GM23338 (cell line): ENCODE results near the gene TEPSIN. TPM values are rescaled to one million over a fixed set of nuclear protein-coding genes. Genes with fewer than 3 reads are reported as not detected.

Experiments
- ATAC-seq: fragments of 200-7000 bp; cut with Tn5 transposase; 3 replicates; pipeline ENCODE4 v1.9.1; 2020
- DNase-seq: peaks from one replicate; pipeline ENCODE4 v3.0.0-alpha.2; 2015; ENCODE audit warnings: low spot score
- H2AFZ ChIP-seq: fragments of 200-600 bp; sonication (generic); 2 replicates; pipeline ENCODE4 v1.8.0; 2016; ENCODE audit warnings: antibody characterized with exemption, mild to moderate bottlenecking, moderate library complexity
- H3F3A ChIP-seq: fragments of 200-600 bp; sonication (generic); replicated peaks from 2 replicates; pipeline ENCODE4 v1.8.0; 2017; ENCODE audit warnings: antibody characterized with exemption, mixed run types, low read depth
- H3K27ac ChIP-seq: fragments of 200-600 bp; sonication (generic); 2 replicates; pipeline ENCODE4 v1.6.1; 2016; ENCODE audit warnings: low read depth
- H3K27me3 ChIP-seq: fragments of 200-600 bp; sonication (generic); 2 replicates; pipeline ENCODE4 v1.8.0; 2016; ENCODE audit warnings: mild to moderate bottlenecking, mixed run types, moderate library complexity; ENCODE audit not compliant: insufficient read depth
- H3K36me3 ChIP-seq: fragments of 200-600 bp; sonication (generic); 2 replicates; pipeline ENCODE4 v1.8.0; 2016; ENCODE audit warnings: mild to moderate bottlenecking; ENCODE audit not compliant: insufficient read depth
- H3K4me1 ChIP-seq: fragments of 200-600 bp; sonication (generic); 2 replicates; pipeline ENCODE4 v1.8.0; 2016; ENCODE audit warnings: mild to moderate bottlenecking, moderate library complexity; ENCODE audit not compliant: insufficient read depth
- H3K4me2 ChIP-seq: fragments of 200-600 bp; sonication (generic); 2 replicates; pipeline ENCODE4 v1.7.1; 2017; ENCODE audit warnings: mixed run types
- H3K4me3 ChIP-seq: fragments of 200-600 bp; sonication (generic); 2 replicates; pipeline ENCODE4 v1.6.1; 2016; ENCODE audit warnings: mixed run types
- H3K79me2 ChIP-seq: fragments of 200-600 bp; sonication (generic); replicated peaks from 2 replicates; pipeline ENCODE4 v1.8.0; 2017; ENCODE audit warnings: mild to moderate bottlenecking; ENCODE audit not compliant: insufficient read depth
- H3K9me2 ChIP-seq: fragments of 200-600 bp; sonication (generic); 2 replicates; pipeline ENCODE4 v1.8.0; 2017; ENCODE audit not compliant: insufficient read depth
- H4K20me1 ChIP-seq: fragments of 200-600 bp; sonication (generic); replicated peaks from 2 replicates; pipeline ENCODE4 v1.8.0; 2017; ENCODE audit warnings: mild to moderate bottlenecking; ENCODE audit not compliant: insufficient read depth
- H3K27ac Mint-ChIP-seq: 2 replicates; pipeline ENCODE4 v1.8.0; 2020; ENCODE audit warnings: inconsistent platforms, mild to moderate bottlenecking, moderate library complexity, mixed read lengths
- H3K27me3 Mint-ChIP-seq: 3 replicates; pipeline ENCODE4 v1.8.0; 2022; ENCODE audit warnings: low read depth, mild to moderate bottlenecking, moderate library complexity, mixed read lengths, inconsistent platforms; ENCODE audit not compliant: insufficient read depth, poor library complexity
- H3K36me3 Mint-ChIP-seq: 3 replicates; pipeline ENCODE4 v1.8.0; 2021; ENCODE audit warnings: low read depth, mild to moderate bottlenecking, inconsistent platforms, moderate library complexity, mixed read lengths
- H3K4me1 Mint-ChIP-seq: 3 replicates; pipeline ENCODE4 v1.8.0; 2020; ENCODE audit warnings: mild to moderate bottlenecking, inconsistent platforms, mixed read lengths
- H3K4me3 Mint-ChIP-seq: 3 replicates; pipeline ENCODE4 v1.8.0; 2021; ENCODE audit warnings: moderate library complexity, mild to moderate bottlenecking, inconsistent platforms, mixed read lengths
- H3K9me3 Mint-ChIP-seq: 3 replicates; pipeline ENCODE4 v1.8.0; 2020; ENCODE audit warnings: moderate library complexity, mild to moderate bottlenecking, inconsistent platforms, mixed read lengths
- CREB1 ChIP-seq: fragments of 250-450 bp; sonication (Bioruptor Pico); IDR thresholded peaks from 2 replicates; pipeline ENCODE4 v1.5.0; 2020; ENCODE audit warnings: low read depth, mild to moderate bottlenecking, moderate library complexity
- JUNB ChIP-seq: IDR thresholded peaks from one replicate; pipeline ENCODE4 v1.6.1; 2016; ENCODE audit warnings: antibody characterized with exemption; ENCODE audit not compliant: unreplicated experiment
- NANOG ChIP-seq: IDR thresholded peaks from 2 replicates; pipeline ENCODE4 v1.6.1; 2016; ENCODE audit warnings: antibody characterized with exemption, borderline replicate concordance
- ZNF114 ChIP-seq: fragments of 250-450 bp; sonication (Bioruptor Pico); IDR thresholded peaks from 2 replicates; pipeline ENCODE4 v1.5.0; 2020; ENCODE audit warnings: mild to moderate bottlenecking, moderate library complexity
- polyA plus RNA-seq: library from polyadenylated mRNA; unstranded; fragments of >200 nt; fragmentation: Nextera tagmentation; extraction: Ambion mirVana; gene quantifications from 2 replicates; pipeline ENCODE4 v1.2.1, GENCODE V29; 2016
- total RNA-seq: library from RNA; depleted of rRNA; stranded (reverse); fragments of >200 nt; shearing (Covaris generic); gene quantifications from 2 replicates; pipeline ENCODE4 v1.2.3, GENCODE V29; 2014
- TF ChIP-seq, protein P1 (sequence below): fragments of 250-450 bp; sonication (Bioruptor Pico); IDR thresholded peaks from 2 replicates; pipeline ENCODE4 v1.5.0; 2020; ENCODE audit warnings: mild to moderate bottlenecking, moderate library complexity
- TF ChIP-seq, protein P2 (sequence below), 2 experiments: fragments of 200-600 bp in 1 of 2; sonication (generic) in 1 of 2; conservative IDR thresholded peaks; 2 replicates each; pipeline versions ENCODE4 v1.5.1 to v1.6.1; 2016 to 2017; ENCODE audit warnings: antibody characterized with exemption in 2 of 2, low read depth in 2 of 2, mild to moderate bottlenecking in 2 of 2, moderate library complexity in 1 of 2

The TEPSIN gene
- total and polyA plus RNA-seq, 2 experiments from 2014 or later: 4.4 to 25.3 TPM

DNA sequence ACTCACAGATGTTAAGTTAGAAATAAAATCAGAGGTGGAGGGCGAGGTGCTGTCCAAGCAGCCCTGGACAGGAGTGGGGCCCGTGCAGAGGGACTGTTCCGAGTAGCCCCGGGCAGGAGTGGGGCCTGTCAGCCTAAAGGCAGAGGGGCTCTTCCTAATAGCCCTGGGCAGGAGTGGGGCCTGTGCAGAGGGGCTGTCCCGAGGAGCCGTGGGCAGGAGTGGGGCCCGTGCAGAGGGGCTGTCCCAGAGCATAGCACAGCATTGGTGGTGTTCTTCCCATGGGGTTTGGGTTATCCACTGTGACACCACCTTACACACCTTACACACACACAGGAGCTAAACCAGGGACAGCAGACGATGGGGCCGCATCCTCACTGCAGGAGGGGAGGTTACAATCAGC lies 26.5 kb downstream of the TEPSIN start (continued):
- TF ChIP-seq, protein P1, sequence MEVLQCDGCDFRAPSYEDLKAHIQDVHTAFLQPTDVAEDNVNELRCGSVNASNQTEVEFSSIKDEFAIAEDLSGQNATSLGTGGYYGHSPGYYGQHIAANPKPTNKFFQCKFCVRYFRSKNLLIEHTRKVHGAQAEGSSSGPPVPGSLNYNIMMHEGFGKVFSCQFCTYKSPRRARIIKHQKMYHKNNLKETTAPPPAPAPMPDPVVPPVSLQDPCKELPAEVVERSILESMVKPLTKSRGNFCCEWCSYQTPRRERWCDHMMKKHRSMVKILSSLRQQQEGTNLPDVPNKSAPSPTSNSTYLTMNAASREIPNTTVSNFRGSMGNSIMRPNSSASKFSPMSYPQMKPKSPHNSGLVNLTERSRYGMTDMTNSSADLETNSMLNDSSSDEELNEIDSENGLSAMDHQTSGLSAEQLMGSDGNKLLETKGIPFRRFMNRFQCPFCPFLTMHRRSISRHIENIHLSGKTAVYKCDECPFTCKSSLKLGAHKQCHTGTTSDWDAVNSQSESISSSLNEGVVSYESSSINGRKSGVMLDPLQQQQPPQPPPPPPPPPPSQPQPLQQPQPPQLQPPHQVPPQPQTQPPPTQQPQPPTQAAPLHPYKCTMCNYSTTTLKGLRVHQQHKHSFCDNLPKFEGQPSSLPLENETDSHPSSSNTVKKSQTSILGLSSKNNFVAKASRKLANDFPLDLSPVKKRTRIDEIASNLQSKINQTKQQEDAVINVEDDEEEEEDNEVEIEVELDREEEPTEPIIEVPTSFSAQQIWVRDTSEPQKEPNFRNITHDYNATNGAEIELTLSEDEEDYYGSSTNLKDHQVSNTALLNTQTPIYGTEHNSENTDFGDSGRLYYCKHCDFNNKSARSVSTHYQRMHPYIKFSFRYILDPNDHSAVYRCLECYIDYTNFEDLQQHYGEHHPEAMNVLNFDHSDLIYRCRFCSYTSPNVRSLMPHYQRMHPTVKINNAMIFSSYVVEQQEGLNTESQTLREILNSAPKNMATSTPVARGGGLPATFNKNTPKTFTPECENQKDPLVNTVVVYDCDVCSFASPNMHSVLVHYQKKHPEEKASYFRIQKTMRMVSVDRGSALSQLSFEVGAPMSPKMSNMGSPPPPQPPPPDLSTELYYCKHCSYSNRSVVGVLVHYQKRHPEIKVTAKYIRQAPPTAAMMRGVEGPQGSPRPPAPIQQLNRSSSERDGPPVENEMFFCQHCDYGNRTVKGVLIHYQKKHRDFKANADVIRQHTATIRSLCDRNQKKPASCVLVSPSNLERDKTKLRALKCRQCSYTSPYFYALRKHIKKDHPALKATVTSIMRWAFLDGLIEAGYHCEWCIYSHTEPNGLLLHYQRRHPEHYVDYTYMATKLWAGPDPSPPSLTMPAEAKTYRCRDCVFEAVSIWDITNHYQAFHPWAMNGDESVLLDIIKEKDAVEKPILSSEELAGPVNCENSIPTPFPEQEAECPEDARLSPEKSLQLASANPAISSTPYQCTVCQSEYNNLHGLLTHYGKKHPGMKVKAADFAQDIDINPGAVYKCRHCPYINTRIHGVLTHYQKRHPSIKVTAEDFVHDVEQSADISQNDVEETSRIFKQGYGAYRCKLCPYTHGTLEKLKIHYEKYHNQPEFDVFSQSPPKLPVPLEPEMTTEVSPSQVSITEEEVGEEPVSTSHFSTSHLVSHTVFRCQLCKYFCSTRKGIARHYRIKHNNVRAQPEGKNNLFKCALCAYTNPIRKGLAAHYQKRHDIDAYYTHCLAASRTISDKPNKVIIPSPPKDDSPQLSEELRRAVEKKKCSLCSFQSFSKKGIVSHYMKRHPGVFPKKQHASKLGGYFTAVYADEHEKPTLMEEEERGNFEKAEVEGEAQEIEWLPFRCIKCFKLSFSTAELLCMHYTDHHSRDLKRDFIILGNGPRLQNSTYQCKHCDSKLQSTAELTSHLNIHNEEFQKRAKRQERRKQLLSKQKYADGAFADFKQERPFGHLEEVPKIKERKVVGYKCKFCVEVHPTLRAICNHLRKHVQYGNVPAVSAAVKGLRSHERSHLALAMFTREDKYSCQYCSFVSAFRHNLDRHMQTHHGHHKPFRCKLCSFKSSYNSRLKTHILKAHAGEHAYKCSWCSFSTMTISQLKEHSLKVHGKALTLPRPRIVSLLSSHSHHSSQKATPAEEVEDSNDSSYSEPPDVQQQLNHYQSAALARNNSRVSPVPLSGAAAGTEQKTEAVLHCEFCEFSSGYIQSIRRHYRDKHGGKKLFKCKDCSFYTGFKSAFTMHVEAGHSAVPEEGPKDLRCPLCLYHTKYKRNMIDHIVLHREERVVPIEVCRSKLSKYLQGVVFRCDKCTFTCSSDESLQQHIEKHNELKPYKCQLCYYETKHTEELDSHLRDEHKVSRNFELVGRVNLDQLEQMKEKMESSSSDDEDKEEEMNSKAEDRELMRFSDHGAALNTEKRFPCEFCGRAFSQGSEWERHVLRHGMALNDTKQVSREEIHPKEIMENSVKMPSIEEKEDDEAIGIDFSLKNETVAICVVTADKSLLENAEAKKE (CRISPR knock-in tag): no peak

DNA sequence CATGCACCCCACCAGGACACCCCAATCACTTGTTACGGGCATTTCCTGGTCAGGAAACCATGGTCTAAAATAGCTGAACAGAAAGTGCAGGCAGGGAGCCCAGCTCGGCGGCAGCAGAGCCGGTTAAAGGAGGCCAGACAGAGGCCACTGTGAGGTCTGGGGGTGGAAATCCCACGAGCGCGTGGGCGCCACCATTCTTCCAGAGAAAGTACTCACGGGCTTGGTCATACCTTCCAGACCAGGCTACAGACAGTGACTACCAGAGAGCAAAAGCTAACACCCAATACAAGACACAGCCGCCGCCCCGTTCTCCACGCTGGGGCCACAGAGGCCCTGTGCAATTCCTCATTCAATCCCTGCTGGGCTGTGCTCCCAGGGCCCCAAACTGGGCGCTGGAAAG lies 28.0 kb downstream of the TEPSIN start:
- Histone ChIP-seq H3K9me2 (no peaks in the 10 kb centered on the region), H3K36me3 (no peaks in the 10 kb centered on the region), H3F3A (no peaks in the 10 kb centered on the region; the same call in 1 of the 2 replicates), H3K4me2 (no peak overlapping the region), H3K4me1 (no peaks in the 10 kb centered on the region), H3K79me2 (peaks cover 23% of the 10 kb centered on the region), H3K27me3 (no peaks in the 10 kb centered on the region), H3K27ac (no peak overlapping the region), H2AFZ (no peak overlapping the region), H4K20me1 (peaks cover 6% of the 10 kb centered on the region; the same call in 1 of the 2 replicates), H3K4me3 (no peak overlapping the region)
- ATAC-seq (peak; percentile 80), DNase-seq (peak; percentile 53)
- Mint-ChIP-seq H3K9me3 (no peaks in the 10 kb centered on the region; the same call in 2 of the 3 replicates), H3K4me1 (no peaks in the 10 kb centered on the region), H3K27ac (peak overlapping the region; percentile 83; the same call in 1 of the 2 replicates), H3K4me3 (no peak overlapping the region), H3K27me3 (peaks cover 5% of the 10 kb centered on the region), H3K36me3 (no peaks in the 10 kb centered on the region; the same call in 2 of the 3 replicates)
- TF ChIP-seq CREB1 (CRISPR knock-in tag) (no peak), ZNF114 (no peak), NANOG (no peak), JUNB (no peak)
- TF ChIP-seq, protein P2, sequence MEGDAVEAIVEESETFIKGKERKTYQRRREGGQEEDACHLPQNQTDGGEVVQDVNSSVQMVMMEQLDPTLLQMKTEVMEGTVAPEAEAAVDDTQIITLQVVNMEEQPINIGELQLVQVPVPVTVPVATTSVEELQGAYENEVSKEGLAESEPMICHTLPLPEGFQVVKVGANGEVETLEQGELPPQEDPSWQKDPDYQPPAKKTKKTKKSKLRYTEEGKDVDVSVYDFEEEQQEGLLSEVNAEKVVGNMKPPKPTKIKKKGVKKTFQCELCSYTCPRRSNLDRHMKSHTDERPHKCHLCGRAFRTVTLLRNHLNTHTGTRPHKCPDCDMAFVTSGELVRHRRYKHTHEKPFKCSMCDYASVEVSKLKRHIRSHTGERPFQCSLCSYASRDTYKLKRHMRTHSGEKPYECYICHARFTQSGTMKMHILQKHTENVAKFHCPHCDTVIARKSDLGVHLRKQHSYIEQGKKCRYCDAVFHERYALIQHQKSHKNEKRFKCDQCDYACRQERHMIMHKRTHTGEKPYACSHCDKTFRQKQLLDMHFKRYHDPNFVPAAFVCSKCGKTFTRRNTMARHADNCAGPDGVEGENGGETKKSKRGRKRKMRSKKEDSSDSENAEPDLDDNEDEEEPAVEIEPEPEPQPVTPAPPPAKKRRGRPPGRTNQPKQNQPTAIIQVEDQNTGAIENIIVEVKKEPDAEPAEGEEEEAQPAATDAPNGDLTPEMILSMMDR (conservative IDR thresholded peaks at IDR 0.05; ENCODE audit: low read depth in 2 of 2): peak; percentile 18 to 44; a peak in 2 of 4 replicates
